ENCODE results near the gene CCM2. TPM values are rescaled to one million over a fixed set of nuclear protein-coding genes. Genes with fewer than 3 reads are reported as not detected.

The CCM2 gene
- total and polyA plus RNA-seq, 4 donors, result 21.7 to 57.6 (median 51.1) TPM

- H3K4me3 ChIP-seq, result no peak overlapping the region
- peaks cover 0 to 3% (median 0%) of the 10 kb centered on the region in 5 donors for H3K4me1 ChIP-seq (ENCODE audit: control insufficient read depth in 5 of 5, insufficient read depth in 5 of 5, low read length in 5 of 5)
- H3K27me3 ChIP-seq (ENCODE audit: control insufficient read depth in 3 of 3, insufficient read depth in 3 of 3, low read length in 2 of 3), result no peaks in the 10 kb centered on the region
- 90 to 96% methylated on average over 16 of the region's 16 CpGs for WGBS, 2 donors
- H3K9me3 ChIP-seq (ENCODE audit: control insufficient read depth in 4 of 4, insufficient read depth in 3 of 4, low read length in 3 of 4), result peaks cover 0 to 2% (median 0%) of the 10 kb centered on the region in 4 donors
- H3K9ac ChIP-seq (ENCODE audit: insufficient read depth in 1 of 2, low read length in 2 of 2), result no peak overlapping the region
- H3K27ac ChIP-seq (ENCODE audit: low read depth in 1 of 2, low read length in 1 of 2), result no peak overlapping the region
- DNase-seq (no peak), ATAC-seq (ENCODE audit: insufficient read depth, low FRiP score) (no peak)
- TF ChIP-seq, protein P1, sequence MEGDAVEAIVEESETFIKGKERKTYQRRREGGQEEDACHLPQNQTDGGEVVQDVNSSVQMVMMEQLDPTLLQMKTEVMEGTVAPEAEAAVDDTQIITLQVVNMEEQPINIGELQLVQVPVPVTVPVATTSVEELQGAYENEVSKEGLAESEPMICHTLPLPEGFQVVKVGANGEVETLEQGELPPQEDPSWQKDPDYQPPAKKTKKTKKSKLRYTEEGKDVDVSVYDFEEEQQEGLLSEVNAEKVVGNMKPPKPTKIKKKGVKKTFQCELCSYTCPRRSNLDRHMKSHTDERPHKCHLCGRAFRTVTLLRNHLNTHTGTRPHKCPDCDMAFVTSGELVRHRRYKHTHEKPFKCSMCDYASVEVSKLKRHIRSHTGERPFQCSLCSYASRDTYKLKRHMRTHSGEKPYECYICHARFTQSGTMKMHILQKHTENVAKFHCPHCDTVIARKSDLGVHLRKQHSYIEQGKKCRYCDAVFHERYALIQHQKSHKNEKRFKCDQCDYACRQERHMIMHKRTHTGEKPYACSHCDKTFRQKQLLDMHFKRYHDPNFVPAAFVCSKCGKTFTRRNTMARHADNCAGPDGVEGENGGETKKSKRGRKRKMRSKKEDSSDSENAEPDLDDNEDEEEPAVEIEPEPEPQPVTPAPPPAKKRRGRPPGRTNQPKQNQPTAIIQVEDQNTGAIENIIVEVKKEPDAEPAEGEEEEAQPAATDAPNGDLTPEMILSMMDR (IDR thresholded peaks at IDR 0.05; ENCODE audit: control extremely low read depth, extremely low read depth), result no peak
- peaks cover 0 to 37% (median 22%) of the 10 kb centered on the region in 4 donors for H3K36me3 ChIP-seq (ENCODE audit: control insufficient read depth in 4 of 4, insufficient read depth in 4 of 4, low read length in 4 of 4)
Observed at GRCh38 chr7:45064047-45064725, 64.2 kb downstream of the CCM2 start.

DNA sequence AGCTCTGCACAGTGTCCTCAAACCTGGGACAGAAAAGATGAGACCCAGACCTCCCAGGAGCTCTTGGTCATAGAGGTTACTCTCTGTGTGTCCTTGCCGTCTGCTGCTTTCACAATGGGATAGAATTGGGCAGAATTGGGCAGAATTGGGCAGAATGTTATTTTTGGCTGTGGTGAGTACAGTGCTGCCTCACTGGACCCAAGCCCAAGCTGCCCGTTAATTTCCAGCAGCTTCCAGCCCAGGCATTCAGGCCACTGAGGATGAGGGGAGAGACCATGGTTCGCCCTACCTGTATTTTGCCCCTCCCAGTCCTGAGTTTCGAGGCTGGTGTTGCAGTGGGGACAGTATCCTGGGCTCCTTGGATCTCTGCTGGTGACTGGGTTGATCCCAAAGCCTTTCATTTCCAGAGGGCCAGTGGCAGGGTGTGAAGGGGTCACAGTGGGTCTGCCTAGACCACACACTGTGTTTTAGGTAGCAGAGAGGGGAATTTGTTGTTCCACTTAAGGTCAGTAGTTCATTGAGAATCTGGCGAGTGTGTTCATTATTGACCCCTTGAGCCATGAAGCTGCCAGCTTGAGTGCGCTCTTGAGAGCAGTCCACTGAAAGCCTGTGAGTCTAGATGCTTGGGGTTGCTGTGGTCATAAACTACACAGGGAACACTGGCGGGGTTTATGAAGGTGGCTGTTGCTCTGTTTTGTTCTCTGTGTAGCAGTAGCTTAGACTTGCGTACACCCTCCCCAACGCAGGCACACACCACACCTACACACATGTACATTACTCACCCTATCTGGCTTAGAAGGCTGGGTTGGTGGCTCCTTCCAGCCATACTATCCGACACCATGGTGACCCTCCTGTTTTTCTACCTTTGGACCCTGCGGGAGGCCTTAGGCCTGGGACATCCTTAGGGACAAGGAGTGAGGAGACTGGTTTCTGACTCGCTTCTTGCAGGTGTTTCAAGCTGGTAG lies 65.3 kb downstream of the CCM2 start:
- Histone ChIP-seq H3K9me3 (ENCODE audit: control insufficient read depth in 4 of 4, insufficient read depth in 3 of 4, low read length in 3 of 4) (peaks cover 0 to 2% (median 0%) of the 10 kb centered on the region in 4 donors), H3K4me1 (ENCODE audit: control insufficient read depth in 5 of 5, insufficient read depth in 5 of 5, low read length in 5 of 5) (peaks cover 0 to 3% (median 0%) of the 10 kb centered on the region in 5 donors), H3K4me3 (no peak overlapping the region), H3K36me3 (ENCODE audit: control insufficient read depth in 4 of 4, insufficient read depth in 4 of 4, low read length in 4 of 4) (peaks cover 0 to 47% (median 26%) of the 10 kb centered on the region in 4 donors), H3K27ac (ENCODE audit: low read depth in 1 of 2, low read length in 1 of 2) (no peak overlapping the region), H3K9ac (ENCODE audit: insufficient read depth in 1 of 2, low read length in 2 of 2) (no peak overlapping the region), H3K27me3 (ENCODE audit: control insufficient read depth in 3 of 3, insufficient read depth in 3 of 3, low read length in 2 of 3) (no peaks in the 10 kb centered on the region)
- WGBS, 2 donors, result 86 to 95% methylated on average over 12 of the region's 12 CpGs
- DNase-seq (no peak), ATAC-seq (ENCODE audit: insufficient read depth, low FRiP score) (no peak)
- TF ChIP-seq, protein P1 (IDR thresholded peaks at IDR 0.05; ENCODE audit: control extremely low read depth, extremely low read depth), result no peak

- no peak for DNase-seq
- no peak for ATAC-seq (ENCODE audit: insufficient read depth, low FRiP score)
- H3K4me3 ChIP-seq, result no peak overlapping the region
- no peaks in the 10 kb centered on the region for H3K27me3 ChIP-seq (ENCODE audit: control insufficient read depth in 3 of 3, insufficient read depth in 3 of 3, low read length in 2 of 3)
- peaks cover 0 to 2% (median 0%) of the 10 kb centered on the region in 4 donors for H3K9me3 ChIP-seq (ENCODE audit: control insufficient read depth in 4 of 4, insufficient read depth in 3 of 4, low read length in 3 of 4)
- TF ChIP-seq, protein P1 (IDR thresholded peaks at IDR 0.05; ENCODE audit: control extremely low read depth, extremely low read depth), result no peak
- WGBS, 2 donors, result 76 to 78% methylated on average over 7 of the region's 7 CpGs
- H3K27ac ChIP-seq (ENCODE audit: low read depth in 1 of 2, low read length in 1 of 2), result no peak overlapping the region
- H3K4me1 ChIP-seq (ENCODE audit: control insufficient read depth in 5 of 5, insufficient read depth in 5 of 5, low read length in 5 of 5), result peaks cover 0 to 3% (median 0%) of the 10 kb centered on the region in 5 donors
- no peak overlapping the region for H3K9ac ChIP-seq (ENCODE audit: insufficient read depth in 1 of 2, low read length in 2 of 2)
- peaks cover 0 to 47% (median 26%) of the 10 kb centered on the region in 4 donors for H3K36me3 ChIP-seq (ENCODE audit: control insufficient read depth in 4 of 4, insufficient read depth in 4 of 4, low read length in 4 of 4)
Observed at GRCh38 chr7:45066409-45066808, 66.4 kb downstream of the CCM2 start.

Data from lung (tissue), 12 donors.